GM12872 (cell line): ENCODE data around the gene OBSCN.

Source experiments
- CTCF ChIP-seq: IDR thresholded peaks from 3 replicates; pipeline ENCODE4 v1.5.1; 2011; ENCODE audit warnings: low read depth, mild to moderate bottlenecking, low read length, moderate library complexity; ENCODE audit not compliant: insufficient read depth

Gene OBSCN

GRCh38 chr1:228309326-228310067 lies 101.7 kb downstream of the OBSCN start:
- no peak for TF ChIP-seq CTCF

GRCh38 chr1:228310162-228310792 lies 102.4 kb downstream of the OBSCN start:
- TF ChIP-seq CTCF, result no peak

GRCh38 chr1:228311091-228311490 lies 103.2 kb downstream of the OBSCN start:
- no peak for TF ChIP-seq CTCF

GRCh38 chr1:228312136-228312764 lies 104.4 kb downstream of the OBSCN start:
- no peak for TF ChIP-seq CTCF

DNA sequence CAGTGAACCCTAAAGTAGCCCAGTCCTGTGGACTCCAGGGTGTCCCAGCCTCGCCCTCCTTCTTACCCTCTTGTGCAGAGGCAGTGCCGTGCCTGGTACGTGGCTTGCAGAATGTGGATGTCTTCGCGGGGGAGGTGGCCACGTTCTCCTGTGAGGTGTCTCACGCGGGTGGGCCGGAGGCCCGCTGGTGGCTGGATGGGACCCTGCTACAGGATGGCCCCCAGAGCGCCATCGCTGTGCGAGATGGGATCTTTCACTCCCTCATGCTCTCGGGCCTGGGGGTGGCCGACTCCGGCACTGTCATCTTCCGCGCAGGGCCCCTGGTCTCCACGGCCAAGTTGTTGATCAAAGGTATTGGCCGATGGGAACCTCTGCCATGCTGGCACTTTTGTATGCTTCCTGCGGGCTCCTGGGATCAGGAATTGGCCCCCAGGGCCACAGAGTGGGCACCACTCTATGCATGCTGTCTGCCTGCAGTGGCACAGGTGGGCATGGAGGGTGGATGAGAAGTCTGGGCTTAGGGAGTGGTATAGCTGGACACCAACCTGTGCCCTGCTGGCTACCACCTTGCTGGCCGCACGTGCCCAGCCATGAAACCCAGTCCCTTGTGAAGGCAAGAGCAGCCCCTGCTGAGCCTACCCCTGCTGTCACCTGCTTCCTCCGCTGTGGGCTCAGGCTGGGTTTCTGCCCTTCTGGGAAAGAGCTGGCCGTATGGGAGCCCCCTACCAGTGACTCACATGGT lies 105.9 kb downstream of the OBSCN start:
- no peak for TF ChIP-seq CTCF

DNA sequence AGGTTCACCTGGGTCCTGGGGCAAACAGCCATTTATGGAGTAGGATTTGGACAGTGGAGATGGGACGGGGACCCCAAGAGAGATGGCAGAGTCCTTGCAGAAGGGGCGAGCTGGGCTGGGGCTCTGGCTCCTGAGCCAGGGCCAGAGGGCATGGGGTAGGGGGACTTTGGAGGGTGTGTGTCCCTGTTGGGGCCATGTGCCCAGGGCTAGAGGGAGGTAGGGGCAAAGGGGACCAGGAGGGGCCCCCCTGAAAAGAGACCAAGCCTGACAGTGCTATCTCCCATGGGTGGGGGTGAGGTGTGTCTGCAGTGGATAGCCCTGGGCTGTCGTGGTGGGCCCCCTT lies 106.4 kb downstream of the OBSCN start:
- no peak for TF ChIP-seq CTCF
